Measurements from ENCODE around the gene OSBP.

The OSBP gene

DNA sequence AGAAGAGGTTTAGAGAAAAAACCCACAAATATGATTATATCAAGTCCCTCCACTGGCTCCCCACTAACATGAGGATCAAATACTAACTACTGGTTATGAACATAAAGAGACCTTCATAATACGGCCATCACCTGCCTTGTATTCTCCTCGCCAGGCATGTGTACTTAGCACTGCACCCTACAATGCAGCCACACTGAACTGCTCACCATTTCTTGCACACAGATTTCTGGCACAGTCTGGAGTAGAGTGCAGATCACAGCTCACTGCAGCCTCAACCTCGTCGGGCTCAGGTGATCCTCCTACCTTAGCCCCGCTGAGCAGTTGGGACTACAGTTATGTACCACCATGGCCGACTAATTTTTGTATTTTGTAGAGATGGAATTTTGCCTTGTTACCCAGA, 13.1 kb downstream of the OSBP start:
- no peak for DNase-seq (ENCODE audit: low read depth in 2 of 2)

GRCh38 chr11:59601788-59602187, 13.8 kb downstream of the OSBP start:
- no peak for DNase-seq (ENCODE audit: low read depth in 2 of 2)

DNA sequence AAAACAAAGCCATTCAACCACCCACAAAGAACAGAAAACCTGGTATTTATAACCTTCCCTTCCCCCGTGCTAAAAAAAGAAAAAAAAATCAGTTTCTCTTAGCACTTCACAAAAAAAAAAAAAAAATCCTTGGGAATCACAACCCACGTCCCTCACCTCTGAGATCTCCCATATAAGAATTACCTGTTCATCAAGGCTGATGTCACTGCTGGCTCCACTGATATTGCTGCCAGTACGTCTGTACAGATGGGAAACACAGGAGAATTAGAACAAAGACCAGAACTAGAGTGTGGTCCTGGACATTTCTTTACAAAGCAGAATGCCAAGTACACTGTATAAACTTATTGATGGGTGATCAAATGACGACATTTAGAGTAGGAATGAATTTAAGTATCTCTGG, 14.9 kb downstream of the OSBP start:
- DNase-seq (ENCODE audit: low read depth in 2 of 2), result no peak

GRCh38 chr11:59600234-59600633, 15.3 kb downstream of the OSBP start:
- no peak for DNase-seq (ENCODE audit: low read depth in 2 of 2)

DNA sequence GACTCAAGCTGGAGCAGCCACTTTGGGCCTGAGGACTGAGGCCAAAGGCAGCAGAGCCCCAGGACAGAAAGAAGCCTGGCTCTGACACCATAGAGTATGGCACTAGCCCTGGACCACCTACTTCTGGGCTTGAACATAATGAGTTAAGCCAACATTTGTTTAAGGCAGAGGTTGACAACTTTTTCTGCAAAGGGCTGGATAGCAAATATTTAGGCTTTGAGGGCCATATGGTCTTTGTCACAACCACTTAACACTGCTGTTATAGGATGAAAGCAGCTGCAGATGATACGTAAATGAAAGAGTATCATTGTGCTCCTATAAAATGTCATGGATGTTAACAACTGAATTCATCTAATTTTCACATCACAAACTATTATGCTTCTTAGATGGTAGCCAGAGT, 16.6 kb downstream of the OSBP start:
- no peak for DNase-seq (ENCODE audit: low read depth in 2 of 2)

- no peak for DNase-seq (ENCODE audit: low read depth in 2 of 2)
Measured at GRCh38 chr11:59584294-59584693, 31.3 kb downstream of the OSBP start.

GRCh38 chr11:59582006-59582405, 33.6 kb downstream of the OSBP start:
- no peak for DNase-seq (ENCODE audit: low read depth in 2 of 2)

DNA sequence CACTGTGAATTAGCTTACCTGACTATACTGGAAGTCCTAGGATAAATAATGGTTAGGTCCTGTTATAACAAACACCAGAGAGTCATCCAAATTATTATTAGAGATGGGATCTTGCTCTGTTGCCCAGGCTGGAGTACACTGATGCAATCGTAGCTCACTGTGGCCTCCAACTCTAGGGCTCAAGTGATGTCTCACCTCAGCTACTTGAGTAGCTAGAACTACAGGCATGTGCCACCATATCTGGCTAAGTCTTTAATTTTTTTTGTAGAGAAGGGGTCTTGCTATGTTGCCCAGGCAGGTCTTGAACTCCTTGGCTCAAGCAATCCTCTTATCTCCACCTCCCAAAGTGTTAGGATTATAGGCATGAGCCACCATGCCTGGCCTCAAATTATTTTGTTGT, 37.2 kb downstream of the OSBP start:
- DNase-seq (ENCODE audit: low read depth in 2 of 2), result no peak

DNA sequence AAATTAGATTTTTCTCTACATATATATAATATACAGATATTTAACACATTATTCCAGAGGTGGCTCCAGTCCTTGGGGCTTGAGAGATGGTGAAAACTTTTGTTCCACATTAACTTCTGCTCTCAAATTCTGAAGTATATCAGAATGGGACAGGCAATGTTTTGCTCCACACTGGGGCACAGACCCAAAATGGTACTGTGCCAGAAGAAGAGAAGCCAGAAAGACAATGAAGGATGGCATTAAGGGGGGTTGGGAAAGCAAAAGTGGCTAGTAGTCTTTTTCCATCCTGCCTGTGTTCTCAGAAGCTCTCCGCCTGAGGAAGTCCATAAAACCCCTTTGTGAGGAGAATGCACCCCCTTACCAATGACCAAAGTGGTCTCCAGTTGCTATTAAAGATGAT, 40.1 kb downstream of the OSBP start:
- DNase-seq (ENCODE audit: low read depth in 2 of 2), result no peak

- no peak for DNase-seq (ENCODE audit: low read depth in 2 of 2)
Measured at GRCh38 chr11:59574932-59575502, 40.6 kb downstream of the OSBP start.

DNA sequence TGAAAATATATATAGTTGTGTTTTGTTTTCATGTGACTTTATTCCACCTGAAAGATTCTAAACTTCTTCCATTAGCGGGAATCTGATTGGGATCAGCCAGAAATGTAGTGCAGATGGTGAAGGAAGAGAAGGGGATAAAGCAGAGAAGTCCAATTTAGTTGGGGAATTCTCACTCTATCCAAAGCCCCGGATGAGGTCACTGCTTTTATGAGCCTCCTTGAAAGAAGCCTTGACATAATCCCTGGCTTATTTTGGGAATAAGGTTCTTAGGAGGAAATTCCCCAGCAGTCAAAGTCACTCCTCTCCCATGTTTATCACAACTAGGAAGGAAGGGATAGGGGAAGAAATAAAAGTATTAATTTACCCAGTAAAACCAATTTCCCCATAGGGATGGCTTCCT, 41.1 kb downstream of the OSBP start:
- no peak for DNase-seq (ENCODE audit: low read depth in 2 of 2)

DNA sequence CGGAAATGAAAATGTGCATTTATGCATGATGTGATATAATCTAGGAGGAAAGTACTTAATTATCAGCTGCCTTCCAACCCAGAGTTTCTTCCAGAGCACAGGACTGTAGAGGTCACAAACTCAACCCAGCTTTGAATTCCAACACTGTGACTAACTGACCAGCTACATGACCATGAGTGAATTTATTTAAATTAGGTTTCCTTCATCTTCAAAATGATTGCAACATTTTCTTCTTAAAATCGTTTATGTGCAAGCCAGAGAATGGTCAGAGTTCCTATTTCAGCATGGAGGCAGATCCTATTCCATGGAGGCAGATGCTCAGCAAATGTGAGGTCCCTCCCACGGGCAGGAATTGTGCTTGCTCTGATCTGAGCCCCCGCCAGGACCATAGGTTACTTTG, 42.4 kb downstream of the OSBP start:
- peak; percentile 34 to 37 for DNase-seq (ENCODE audit: low read depth in 2 of 2)

DNA sequence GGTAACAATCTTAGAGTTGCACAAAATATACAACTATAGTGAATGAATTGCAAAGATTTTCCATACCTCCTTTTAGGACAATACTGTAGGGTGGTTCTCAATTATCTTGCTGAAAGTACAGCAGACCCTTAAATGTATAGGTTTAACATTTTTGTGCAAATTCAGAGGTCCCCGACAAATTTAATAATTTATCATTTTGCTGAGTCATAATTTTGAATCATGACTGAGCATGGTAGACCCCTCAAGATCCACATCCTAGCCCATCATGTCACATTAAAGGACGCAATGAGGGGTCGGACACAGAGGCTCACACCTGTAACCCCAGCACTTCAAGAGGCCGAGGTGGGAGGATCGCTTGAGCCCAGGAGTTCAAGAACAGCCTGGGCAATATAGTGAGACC, 43.5 kb downstream of the OSBP start:
- DNase-seq (ENCODE audit: low read depth in 2 of 2), result no peak

DNA sequence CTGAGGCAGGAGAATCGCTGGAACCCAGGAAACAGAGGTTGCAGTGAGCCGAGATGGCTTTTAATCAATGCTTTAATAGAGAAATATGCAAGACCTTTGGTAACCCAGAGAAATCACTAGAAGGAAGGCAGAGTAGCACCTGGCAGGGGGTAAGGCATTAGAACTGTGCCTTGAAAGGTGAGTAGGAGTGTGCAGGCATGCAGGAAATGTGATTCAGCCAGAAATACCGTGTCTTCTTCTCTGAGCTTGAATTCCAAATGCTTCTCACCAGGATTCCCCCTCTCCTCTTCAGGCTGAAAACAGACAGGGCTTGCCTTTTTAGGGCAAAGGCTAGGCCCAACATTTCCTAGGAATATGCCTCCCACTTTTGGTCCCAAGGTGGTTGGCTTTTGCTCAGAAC, 53.3 kb downstream of the OSBP start:
- no peak for DNase-seq (ENCODE audit: low read depth in 2 of 2)

GRCh38 chr11:59560702-59561473, 54.7 kb downstream of the OSBP start:
- DNase-seq (ENCODE audit: low read depth in 2 of 2), result peak; percentile 46 to 62

GRCh38 chr11:59560290-59560701, 55.3 kb downstream of the OSBP start:
- peak; percentile 29 to 37 for DNase-seq (ENCODE audit: low read depth in 2 of 2)

GRCh38 chr11:59559886-59560285, 55.7 kb downstream of the OSBP start:
- no peak for DNase-seq (ENCODE audit: low read depth in 2 of 2)

- DNase-seq (ENCODE audit: low read depth in 2 of 2), result no peak
Measured at GRCh38 chr11:59558270-59558643, 57.3 kb downstream of the OSBP start.

DNA sequence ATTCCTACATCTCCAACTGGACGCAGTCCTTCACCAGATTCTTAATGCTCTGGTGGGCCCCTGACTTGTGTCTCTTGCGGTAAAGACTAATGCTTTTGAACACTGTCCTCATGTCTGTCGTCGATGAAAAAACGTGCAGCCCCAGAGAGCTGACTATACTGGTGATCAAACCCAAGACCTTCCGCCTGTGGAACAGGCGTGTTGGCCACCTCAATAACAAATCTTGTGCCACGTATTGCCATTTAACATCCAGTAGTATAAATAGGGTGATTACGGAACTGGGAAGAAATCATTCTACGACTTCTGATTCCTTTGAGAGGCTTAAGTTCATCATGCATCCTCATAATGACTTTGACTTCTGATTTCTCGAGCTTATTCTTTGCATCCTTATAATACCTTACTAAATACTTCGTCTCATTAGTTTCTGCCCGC, 58.6 kb downstream of the OSBP start:
- DNase-seq (ENCODE audit: low read depth in 2 of 2), result peak in 1 of 2 experiments; percentile 18

- DNase-seq (ENCODE audit: low read depth in 2 of 2), result peak; percentile 82 to 86
Measured at GRCh38 chr11:59556115-59556916, 59.3 kb downstream of the OSBP start.

DNA sequence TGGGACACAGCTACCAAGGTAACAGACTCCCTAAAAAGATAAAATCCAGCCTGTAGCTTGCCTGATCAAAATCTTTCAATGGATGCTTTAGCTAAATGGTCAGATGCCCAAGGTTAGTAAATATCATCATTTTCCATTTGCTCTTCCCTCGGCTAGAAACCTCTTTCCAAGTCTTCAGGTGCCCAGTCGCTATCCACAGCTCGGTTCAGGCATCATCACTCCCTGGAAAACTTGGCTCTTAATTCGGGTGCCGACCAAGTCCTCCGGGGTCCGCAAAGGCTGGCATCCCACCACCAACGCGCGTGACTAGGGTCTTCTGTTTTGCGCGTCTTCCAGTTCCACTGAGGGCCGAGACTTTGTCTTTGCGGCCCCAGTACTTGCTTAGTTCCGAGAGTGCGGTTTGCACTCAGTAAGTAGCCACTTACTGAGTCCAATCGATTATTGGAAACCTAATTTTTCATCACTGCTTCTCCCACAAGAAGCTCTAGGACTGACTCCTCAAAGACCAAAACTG, 59.9 kb downstream of the OSBP start:
- no peak for DNase-seq (ENCODE audit: low read depth in 2 of 2)

GRCh38 chr11:59553323-59553722, 62.3 kb downstream of the OSBP start:
- DNase-seq (ENCODE audit: low read depth in 2 of 2), result no peak

DNA sequence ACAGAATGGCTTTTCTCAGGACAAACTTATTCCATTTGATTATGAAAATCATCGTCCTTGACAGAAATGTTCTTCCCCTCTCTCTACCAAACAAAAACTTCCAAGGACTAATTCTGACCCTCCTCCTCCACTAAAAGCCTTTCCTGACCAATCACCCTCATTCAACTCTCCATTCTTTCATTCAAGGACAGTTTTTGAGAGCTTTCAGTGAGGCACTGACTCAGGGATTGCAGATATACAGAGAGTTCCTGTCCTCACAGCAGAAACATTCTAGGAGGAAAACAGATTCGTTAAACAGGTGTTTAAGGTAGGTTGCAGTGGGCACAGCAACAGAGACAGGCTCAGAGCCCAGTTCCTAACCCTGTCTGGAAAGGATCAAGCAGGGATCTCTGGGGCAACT, 62.7 kb downstream of the OSBP start:
- no peak for DNase-seq (ENCODE audit: low read depth in 2 of 2)

Measured in fibroblast of skin of left quadriceps (primary cell).